Hepatocyte (in vitro differentiated cells): ENCODE data around the gene LIN28A.

Experiments used
- CTCF ChIP-seq: fragments of 200-600 bp; sonication (generic); IDR thresholded peaks from 2 replicates; pipeline ENCODE4 v1.5.1; 2016; ENCODE audit warnings: antibody characterized with exemption, mild to moderate bottlenecking; ENCODE audit not compliant: poor library complexity
- EZH2 ChIP-seq: fragments of 200-600 bp; sonication (generic); IDR thresholded peaks from 2 replicates; pipeline ENCODE4 v1.6.1; 2016; ENCODE audit warnings: antibody characterized with exemption, mild to moderate bottlenecking, borderline replicate concordance
- EZH2phosphoT487 ChIP-seq: fragments of 200-600 bp; sonication (generic); IDR thresholded peaks from one replicate; pipeline ENCODE4 v1.6.1; 2018; ENCODE audit warnings: antibody characterized with exemption, mild to moderate bottlenecking, low read depth, moderate library complexity; ENCODE audit not compliant: unreplicated experiment, severe bottlenecking

DNA sequence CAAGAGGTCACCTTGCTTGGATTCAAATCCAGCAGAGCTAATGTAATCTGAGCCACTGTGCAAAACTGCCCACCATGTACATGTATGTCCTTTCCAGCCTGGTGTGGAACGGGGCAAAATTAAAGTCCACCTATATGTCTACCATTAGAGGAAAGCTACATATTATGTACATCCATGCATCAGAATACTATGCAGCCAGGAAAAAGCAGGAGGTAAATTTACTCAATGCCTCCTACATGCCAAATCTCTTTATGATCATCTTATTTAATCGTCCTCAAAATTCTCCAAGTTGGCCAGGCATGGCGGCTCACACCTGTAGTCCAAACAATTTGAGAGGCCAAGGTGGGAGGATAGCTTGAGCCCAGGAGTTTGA, 31.8 kb upstream of the LIN28A start:
- TF ChIP-seq CTCF = no peak
- no peak for TF ChIP-seq EZH2phosphoT487
- no peak for TF ChIP-seq EZH2
